Measurements from ENCODE around the gene SEPTIN12. TPM values are rescaled to one million over a fixed set of nuclear protein-coding genes. Genes with fewer than 3 reads are reported as not detected.
"Not testable (repeated sequence)": the region's sequence is repeated elsewhere in the genome, so short reads cannot be mapped to it uniquely, and the experiment has no call there.

Gene SEPTIN12
- total and polyA plus RNA-seq, 9 donors: 0.30 TPM; not detected in 8

DNA sequence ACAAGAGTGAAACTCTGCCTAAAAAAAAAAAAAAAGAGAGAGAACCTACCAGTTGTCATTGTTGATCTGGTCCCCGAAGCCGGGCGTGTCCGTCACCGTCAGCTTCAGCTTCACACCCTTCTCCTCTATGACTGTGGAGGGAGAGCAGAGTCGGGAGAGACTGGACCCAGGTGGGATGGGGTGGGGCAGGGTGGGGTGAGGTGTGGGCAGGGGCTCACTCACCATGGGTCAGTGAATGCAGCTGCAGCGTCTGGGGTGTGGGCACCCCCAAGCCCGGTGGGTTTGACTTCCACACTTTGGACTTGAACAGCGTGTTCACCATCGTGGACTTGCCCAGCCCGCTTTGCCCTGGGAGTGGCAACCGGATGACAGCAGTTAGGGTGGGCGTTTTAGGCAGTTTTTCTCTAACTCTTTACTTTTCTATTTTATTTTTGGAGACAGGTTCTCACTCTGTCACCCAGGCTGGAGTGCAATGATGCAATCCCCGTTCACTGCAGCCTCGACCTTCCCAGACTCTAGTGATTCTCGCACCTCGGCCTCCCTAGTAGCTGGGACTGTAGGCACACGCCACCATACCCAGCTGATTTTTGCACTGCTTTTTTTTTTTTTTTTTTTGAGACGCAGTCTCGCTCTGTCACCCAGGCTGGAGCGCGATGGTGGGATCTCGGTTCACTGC, 2.2 kb downstream of the SEPTIN12 start:
- H3K9me3 ChIP-seq (replicated peaks; ENCODE audit: control insufficient read depth, low read depth, low read length): no peaks in the 10 kb centered on the region
- no peak overlapping the region for H3K4me3 ChIP-seq (ENCODE audit: low read length)
- H3K36me3 ChIP-seq (ENCODE audit: control insufficient read depth, insufficient read depth, low read length): no peaks in the 10 kb centered on the region
- no peaks in the 10 kb centered on the region for H3K27me3 ChIP-seq (ENCODE audit: control insufficient read depth, insufficient read depth, low read length)
- H3K27ac ChIP-seq (ENCODE audit: low read length): no peak overlapping the region
- WGBS (ENCODE audit: insufficient coverage): 96% methylated on average over 6 of the region's 23 CpGs
- H3K4me1 ChIP-seq (ENCODE audit: control insufficient read depth, insufficient read depth, low read length): no peaks in the 10 kb centered on the region
- DNase-seq: no peak

DNA sequence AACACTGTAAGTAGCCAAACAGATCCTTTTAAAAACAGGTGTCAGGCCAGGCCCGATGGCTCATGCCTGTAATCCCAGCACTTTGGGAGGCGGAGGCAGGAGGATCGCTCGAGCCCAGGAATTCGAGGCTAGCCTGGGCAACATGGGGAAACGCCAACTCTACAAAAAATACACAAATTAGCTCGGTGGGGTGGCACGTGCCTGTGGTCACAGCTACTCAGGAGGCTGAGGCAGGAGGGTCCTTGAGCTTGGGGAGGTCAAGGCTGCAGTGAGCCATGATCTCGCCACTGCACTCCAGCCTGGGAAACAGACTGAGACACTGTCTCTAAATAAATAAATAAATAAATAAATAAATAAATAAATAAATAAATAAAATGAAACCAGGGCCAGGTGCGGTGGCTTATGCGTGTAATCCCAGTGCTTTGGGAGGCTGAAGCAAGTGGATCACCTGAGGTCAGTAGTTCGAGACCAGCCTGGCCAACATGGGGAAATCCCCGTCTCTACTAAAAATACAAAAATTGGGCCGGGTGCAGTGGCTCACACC, 3.6 kb downstream of the SEPTIN12 start:
- H3K27ac ChIP-seq (ENCODE audit: low read length); H3K4me1 ChIP-seq (ENCODE audit: control insufficient read depth, insufficient read depth, low read length); DNase-seq; H3K36me3 ChIP-seq (ENCODE audit: control insufficient read depth, insufficient read depth, low read length); H3K9me3 ChIP-seq (replicated peaks; ENCODE audit: control insufficient read depth, low read depth, low read length); H3K27me3 ChIP-seq (ENCODE audit: control insufficient read depth, insufficient read depth, low read length); H3K4me3 ChIP-seq (ENCODE audit: low read length): not testable (repeated sequence)
- WGBS (ENCODE audit: insufficient coverage): 92% methylated on average over 6 of the region's 14 CpGs

DNA sequence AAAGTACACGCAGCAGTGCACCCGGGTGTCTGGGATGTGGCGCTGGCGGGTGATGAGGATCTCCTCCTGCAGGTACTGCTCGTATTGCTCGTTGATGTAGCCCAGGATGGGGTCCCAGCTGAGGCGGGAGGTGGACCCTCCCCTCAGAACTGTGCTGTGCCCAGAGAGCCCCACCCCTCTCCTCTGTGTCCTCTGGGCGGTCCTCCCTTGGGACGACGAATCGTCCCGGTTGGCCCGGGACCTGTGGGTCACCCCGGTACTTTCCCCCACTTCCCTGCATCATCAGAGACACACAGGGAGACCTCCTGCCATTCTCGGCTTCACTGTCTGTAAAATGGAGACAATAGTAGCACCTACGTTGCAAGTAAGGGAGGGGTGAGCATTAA, 4.2 kb downstream of the SEPTIN12 start:
- Histone ChIP-seq H3K27ac (ENCODE audit: low read length) (no peak overlapping the region), H3K4me1 (ENCODE audit: control insufficient read depth, insufficient read depth, low read length) (no peaks in the 10 kb centered on the region), H3K36me3 (ENCODE audit: control insufficient read depth, insufficient read depth, low read length) (no peaks in the 10 kb centered on the region), H3K27me3 (ENCODE audit: control insufficient read depth, insufficient read depth, low read length) (no peaks in the 10 kb centered on the region), H3K4me3 (ENCODE audit: low read length) (no peak overlapping the region), H3K9me3 (replicated peaks; ENCODE audit: control insufficient read depth, low read depth, low read length) (no peaks in the 10 kb centered on the region)
- 66% methylated on average over 10 of the region's 16 CpGs for WGBS (ENCODE audit: insufficient coverage)
- no peak for DNase-seq

DNA sequence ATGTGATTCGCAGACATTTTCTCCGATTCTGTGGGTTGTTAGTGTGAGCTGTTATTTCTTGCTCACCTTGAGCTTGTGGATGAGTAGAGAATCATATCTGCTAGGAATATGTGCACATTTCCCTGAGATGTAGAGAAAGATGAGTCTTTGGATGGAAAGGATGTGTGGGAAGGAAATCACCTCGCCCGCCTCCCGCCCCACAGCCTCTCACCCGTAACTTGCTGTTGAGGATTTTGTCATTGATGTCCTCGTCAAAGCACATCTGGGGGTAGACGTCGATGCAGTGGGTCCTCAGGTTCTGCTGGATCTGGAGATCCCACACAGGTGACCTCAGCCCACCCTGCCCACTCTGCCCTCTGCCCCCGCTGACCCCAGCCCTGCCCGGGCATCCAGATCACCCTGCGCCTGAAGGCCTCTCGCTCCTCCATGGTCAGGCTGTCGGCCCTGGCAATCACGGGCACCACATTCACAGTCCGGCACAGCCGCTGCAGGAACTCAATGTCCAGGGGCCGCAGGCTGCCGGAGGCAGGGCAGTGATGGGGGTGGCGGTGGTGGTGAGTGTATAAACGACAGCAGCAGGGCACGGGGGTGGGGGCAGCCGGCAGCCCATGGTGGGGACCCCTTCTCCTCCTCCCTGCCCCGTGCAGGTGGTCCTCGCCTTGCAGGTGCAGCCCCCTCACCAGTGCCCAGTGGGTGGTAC, 4.7 kb downstream of the SEPTIN12 start:
- Histone ChIP-seq H3K9me3 (replicated peaks; ENCODE audit: control insufficient read depth, low read depth, low read length) (no peaks in the 10 kb centered on the region), H3K36me3 (ENCODE audit: control insufficient read depth, insufficient read depth, low read length) (no peaks in the 10 kb centered on the region), H3K27me3 (ENCODE audit: control insufficient read depth, insufficient read depth, low read length) (no peaks in the 10 kb centered on the region), H3K4me1 (ENCODE audit: control insufficient read depth, insufficient read depth, low read length) (no peaks in the 10 kb centered on the region), H3K4me3 (ENCODE audit: low read length) (no peak overlapping the region), H3K27ac (ENCODE audit: low read length) (no peak overlapping the region)
- DNase-seq: no peak
- WGBS (ENCODE audit: insufficient coverage): 85% methylated on average over 19 of the region's 25 CpGs

DNA sequence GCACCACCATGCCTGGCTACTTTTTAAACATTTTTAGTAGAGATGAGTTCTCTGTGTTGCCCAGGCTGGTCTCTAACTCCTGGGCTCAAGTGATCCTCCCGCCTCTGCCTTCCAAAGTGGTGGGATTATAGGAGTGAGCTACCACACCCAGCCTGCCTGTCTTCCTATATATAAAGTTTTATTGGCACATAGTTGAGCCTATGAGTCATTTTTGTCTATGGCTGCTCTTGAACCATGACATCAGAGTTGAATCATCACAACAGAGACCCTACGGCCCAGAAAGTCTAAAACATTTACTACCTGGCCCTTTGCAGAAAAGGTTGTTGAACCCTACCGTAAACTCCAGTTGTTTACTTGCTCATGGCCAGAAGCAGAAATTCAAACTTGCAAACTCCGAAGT, 7.9 kb downstream of the SEPTIN12 start:
- Histone ChIP-seq H3K4me1 (ENCODE audit: control insufficient read depth, insufficient read depth, low read length) (no peaks in the 10 kb centered on the region), H3K27ac (ENCODE audit: low read length) (no peak overlapping the region), H3K27me3 (ENCODE audit: control insufficient read depth, insufficient read depth, low read length) (no peaks in the 10 kb centered on the region), H3K36me3 (ENCODE audit: control insufficient read depth, insufficient read depth, low read length) (no peaks in the 10 kb centered on the region), H3K9me3 (replicated peaks; ENCODE audit: control insufficient read depth, low read depth, low read length) (no peaks in the 10 kb centered on the region), H3K4me3 (ENCODE audit: low read length) (no peak overlapping the region)
- no peak for DNase-seq
- WGBS (ENCODE audit: insufficient coverage): 86% methylated on average over 2 of the region's 4 CpGs

DNA sequence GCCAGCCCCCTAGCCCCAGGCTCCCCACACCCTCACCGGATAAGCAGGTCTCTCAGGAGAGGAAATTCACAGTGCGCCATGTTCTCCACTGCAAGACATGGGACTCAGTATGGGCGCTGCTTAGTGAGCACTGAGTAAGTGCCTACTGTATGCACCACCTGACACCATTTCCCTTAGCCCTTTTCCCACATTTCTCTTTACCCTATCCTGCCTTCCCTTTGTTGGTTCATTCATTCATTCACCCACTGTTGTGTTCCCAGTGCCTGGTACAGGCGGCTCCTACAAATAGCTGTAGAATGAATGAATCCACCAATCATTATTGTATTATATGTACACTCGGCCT, 10.1 kb downstream of the SEPTIN12 start:
- Histone ChIP-seq H3K9me3 (replicated peaks; ENCODE audit: control insufficient read depth, low read depth, low read length) (no peaks in the 10 kb centered on the region), H3K4me3 (ENCODE audit: low read length) (no peak overlapping the region), H3K36me3 (ENCODE audit: control insufficient read depth, insufficient read depth, low read length) (no peaks in the 10 kb centered on the region), H3K27me3 (ENCODE audit: control insufficient read depth, insufficient read depth, low read length) (no peaks in the 10 kb centered on the region), H3K27ac (ENCODE audit: low read length) (no peak overlapping the region), H3K4me1 (ENCODE audit: control insufficient read depth, insufficient read depth, low read length) (no peaks in the 10 kb centered on the region)
- no peak for DNase-seq
- WGBS (ENCODE audit: insufficient coverage): 79% methylated on average over 3 of the region's 5 CpGs

DNA sequence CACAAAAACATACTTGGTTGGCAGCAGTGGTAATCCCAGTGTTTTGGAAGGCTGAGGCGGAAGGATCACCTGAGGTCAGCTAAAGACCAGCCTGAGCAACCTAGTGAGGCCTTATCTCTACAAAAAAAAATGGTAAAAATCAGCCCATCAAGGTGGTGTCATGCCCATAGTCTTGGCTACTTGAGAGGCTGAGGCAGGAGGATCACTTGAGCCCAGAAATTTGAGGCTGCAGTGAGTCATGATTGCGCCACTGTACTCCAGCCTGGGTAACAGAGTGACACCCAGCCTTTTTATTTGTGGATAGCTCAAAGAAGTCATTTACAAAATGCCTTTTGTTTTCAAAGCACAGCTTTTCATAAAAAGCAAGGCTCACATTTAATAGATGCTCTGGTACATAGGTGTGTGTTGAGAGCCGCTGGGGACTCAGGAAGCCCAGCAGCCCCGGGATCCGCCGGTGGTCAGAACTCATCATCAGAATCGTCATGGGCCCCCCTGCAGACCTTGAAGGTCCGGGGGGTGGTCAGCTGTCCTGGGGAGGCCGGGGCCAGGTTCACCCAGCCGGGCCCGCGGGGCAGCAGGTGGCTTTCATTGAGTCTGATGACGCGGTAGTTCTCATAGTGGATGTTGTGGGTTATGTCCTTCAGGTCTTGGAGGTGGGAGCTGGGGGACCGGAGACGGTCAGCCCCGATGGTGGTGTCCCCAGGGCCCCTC, 10.7 kb downstream of the SEPTIN12 start:
- no peak overlapping the region for H3K27ac ChIP-seq (ENCODE audit: low read length)
- no peaks in the 10 kb centered on the region for H3K36me3 ChIP-seq (ENCODE audit: control insufficient read depth, insufficient read depth, low read length)
- no peaks in the 10 kb centered on the region for H3K27me3 ChIP-seq (ENCODE audit: control insufficient read depth, insufficient read depth, low read length)
- WGBS (ENCODE audit: insufficient coverage): 87% methylated on average over 12 of the region's 17 CpGs
- H3K9me3 ChIP-seq (replicated peaks; ENCODE audit: control insufficient read depth, low read depth, low read length): no peaks in the 10 kb centered on the region
- H3K4me1 ChIP-seq (ENCODE audit: control insufficient read depth, insufficient read depth, low read length): no peaks in the 10 kb centered on the region
- DNase-seq: no peak
- H3K4me3 ChIP-seq (ENCODE audit: low read length): no peak overlapping the region

DNA sequence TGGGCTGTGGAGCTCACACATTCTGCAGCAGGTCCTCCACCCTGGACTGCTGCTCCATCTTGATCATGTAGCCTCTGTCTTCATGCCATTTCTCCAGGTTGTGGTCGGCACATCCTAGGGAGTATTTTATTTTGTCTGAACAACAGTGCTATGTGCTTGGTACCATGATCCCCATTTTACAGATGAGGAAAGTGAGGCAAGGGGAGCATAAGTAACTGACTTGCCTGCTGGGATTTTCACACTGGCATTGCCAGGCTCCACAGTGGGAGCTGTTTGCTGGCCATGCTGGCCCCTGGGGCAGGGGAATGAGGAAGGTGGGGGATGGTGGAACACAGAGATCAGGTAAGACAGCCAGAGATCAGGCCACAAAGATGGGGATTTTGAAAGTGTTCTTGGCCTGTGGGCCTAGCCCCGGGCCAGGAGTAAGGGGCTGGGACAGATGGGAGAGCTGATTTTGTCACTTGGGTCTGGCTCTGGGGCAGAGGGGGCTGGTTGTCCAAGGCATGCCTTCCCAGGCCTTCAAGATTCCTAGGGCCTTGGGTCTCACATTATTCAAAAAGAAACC, 11.9 kb downstream of the SEPTIN12 start:
- Histone ChIP-seq H3K4me1 (ENCODE audit: control insufficient read depth, insufficient read depth, low read length) (no peaks in the 10 kb centered on the region), H3K36me3 (ENCODE audit: control insufficient read depth, insufficient read depth, low read length) (no peaks in the 10 kb centered on the region), H3K9me3 (replicated peaks; ENCODE audit: control insufficient read depth, low read depth, low read length) (no peaks in the 10 kb centered on the region), H3K4me3 (ENCODE audit: low read length) (no peak overlapping the region), H3K27ac (ENCODE audit: low read length) (no peak overlapping the region), H3K27me3 (ENCODE audit: control insufficient read depth, insufficient read depth, low read length) (no peaks in the 10 kb centered on the region)
- no peak for DNase-seq
- WGBS (ENCODE audit: insufficient coverage): 90% methylated on average over 2 of the region's 2 CpGs

DNA sequence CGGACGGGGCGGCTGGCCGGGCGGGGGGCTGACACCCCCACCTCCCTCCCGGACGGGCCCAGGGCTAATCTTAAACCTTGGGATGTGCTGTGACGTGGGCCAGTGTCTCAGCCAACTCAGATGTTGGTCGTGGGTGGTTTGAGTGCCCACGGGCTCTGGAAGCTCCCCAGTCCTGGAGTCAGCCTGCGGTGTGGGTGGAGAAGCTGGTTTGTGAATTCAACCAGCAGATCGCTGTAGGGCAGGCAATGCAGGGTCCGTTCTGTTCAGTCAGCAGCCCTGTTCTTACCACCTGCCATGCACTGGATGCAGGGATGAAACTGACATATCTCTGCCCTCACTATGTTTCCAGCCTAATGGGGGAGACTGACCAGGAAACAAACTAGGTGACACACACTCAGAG, 13.1 kb downstream of the SEPTIN12 start:
- no peak overlapping the region for H3K4me3 ChIP-seq (ENCODE audit: low read length)
- no peaks in the 10 kb centered on the region for H3K9me3 ChIP-seq (replicated peaks; ENCODE audit: control insufficient read depth, low read depth, low read length)
- no peaks in the 10 kb centered on the region for H3K27me3 ChIP-seq (ENCODE audit: control insufficient read depth, insufficient read depth, low read length)
- H3K27ac ChIP-seq (ENCODE audit: low read length): no peak overlapping the region
- H3K4me1 ChIP-seq (ENCODE audit: control insufficient read depth, insufficient read depth, low read length): no peaks in the 10 kb centered on the region
- WGBS (ENCODE audit: insufficient coverage): 81% methylated on average over 6 of the region's 13 CpGs
- no peaks in the 10 kb centered on the region for H3K36me3 ChIP-seq (ENCODE audit: control insufficient read depth, insufficient read depth, low read length)
- no peak for DNase-seq

DNA sequence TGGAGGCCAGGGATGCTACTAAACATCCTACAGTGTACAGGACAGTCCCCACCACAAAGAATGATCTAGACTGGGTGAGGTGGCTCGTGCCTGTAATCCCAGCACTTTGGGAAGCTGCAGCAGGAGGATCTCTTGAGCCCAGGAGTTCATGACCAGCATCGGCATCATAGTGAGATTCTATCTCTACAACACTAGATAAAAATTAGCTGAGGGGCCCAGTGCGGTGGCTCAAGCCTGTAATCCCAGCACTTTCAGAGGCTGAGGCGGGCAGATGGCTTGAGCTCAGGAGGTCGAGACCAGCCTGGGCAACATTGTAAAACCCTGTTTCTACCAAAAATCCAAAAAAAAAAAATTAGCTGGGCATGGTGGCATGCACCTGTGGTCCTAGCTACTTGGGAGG, 15.8 kb downstream of the SEPTIN12 start:
- Histone ChIP-seq H3K36me3 (ENCODE audit: control insufficient read depth, insufficient read depth, low read length) (no peaks in the 10 kb centered on the region), H3K4me3 (ENCODE audit: low read length) (no peak overlapping the region), H3K27me3 (ENCODE audit: control insufficient read depth, insufficient read depth, low read length) (no peaks in the 10 kb centered on the region), H3K27ac (ENCODE audit: low read length) (no peak overlapping the region), H3K9me3 (replicated peaks; ENCODE audit: control insufficient read depth, low read depth, low read length) (no peaks in the 10 kb centered on the region), H3K4me1 (ENCODE audit: control insufficient read depth, insufficient read depth, low read length) (peaks cover 16% of the 10 kb centered on the region)
- no peak for DNase-seq
- 88% methylated on average over 3 of the region's 5 CpGs for WGBS (ENCODE audit: insufficient coverage)

Measured in muscle of leg (tissue), 11 donors.